Activated naive CD4-positive, alpha-beta T cell treated with anti-CD3 and anti-CD28 coated beads, Interleukin-2, amount 50 U/mL, for 24 hours (primary cell): ENCODE data around the gene MTM1.
A peak's percentile ranks its signal among the peaks of the same experiment; 100 is the strongest.

ENCODE experiments used
- H3K27ac Mint-ChIP-seq: one replicate; pipeline ENCODE4 v1.8.0; 2021; ENCODE audit warnings: mild to moderate bottlenecking, mixed read lengths
- H3K27me3 Mint-ChIP-seq: one replicate; pipeline ENCODE4 v1.8.0; 2021; ENCODE audit warnings: mixed read lengths
- H3K36me3 Mint-ChIP-seq: one replicate; pipeline ENCODE4 v1.8.0; 2021; ENCODE audit warnings: mixed read lengths
- H3K4me1 Mint-ChIP-seq: one replicate; pipeline ENCODE4 v1.8.0; 2021; ENCODE audit warnings: mixed read lengths
- H3K4me3 Mint-ChIP-seq: one replicate; pipeline ENCODE4 v1.8.0; 2021; ENCODE audit warnings: mild to moderate bottlenecking, mixed read lengths
- H3K9me3 Mint-ChIP-seq: one replicate; pipeline ENCODE4 v1.8.0; 2021; ENCODE audit warnings: mixed read lengths

Gene MTM1

DNA sequence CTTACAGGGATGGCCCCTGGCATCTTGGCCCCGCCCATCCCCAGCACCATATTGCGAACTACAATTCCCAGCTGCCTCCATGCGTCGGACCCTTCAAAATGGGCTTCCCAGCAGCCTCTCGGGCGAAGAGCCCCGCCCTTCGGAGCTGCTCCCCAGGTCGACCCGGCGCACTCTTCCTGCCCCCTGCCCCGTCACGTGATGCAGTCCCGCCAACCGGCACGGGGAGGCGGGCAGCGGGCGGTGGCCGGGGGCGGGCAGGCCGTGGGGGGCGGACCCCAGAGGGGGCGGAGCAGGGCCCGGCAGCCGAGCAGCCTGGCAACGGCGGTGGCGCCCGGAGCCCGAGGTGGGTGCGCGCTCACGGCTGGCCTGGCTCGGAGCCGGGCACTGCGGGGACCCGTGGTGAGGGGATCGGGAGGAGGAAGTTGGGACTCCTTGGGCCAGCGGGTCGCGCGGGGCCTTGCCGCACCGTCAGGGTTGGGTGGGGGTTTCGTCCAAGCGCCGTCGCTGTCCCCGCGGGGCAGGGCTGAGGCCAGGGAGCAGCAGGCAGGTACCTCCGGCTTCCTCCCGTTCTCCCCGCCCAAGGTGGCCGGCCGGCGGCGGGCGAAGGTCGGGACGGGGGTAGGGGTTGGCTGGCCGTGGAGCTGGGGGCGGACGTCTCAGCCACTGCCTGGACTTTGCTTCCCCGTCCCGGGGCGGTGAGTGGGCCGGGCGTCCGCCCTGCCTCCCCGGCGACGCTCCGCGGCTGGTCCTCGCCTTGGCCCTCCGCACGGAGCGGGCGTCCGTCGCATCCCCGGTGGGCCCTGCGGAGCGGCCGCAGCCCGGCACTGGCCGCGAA, at the start of gene MTM1:
TSS of gene MTM1 (plus strand) at position 302 of the 835 bp plus-strand sequence. CDS start 23,994 bp downstream, outside the sequence.
- H3K9me3 Mint-ChIP-seq: no peaks in the 10 kb centered on the region
- H3K4me1 Mint-ChIP-seq: peaks cover 41% of the 10 kb centered on the region
- no peaks in the 10 kb centered on the region for H3K36me3 Mint-ChIP-seq
- no peaks in the 10 kb centered on the region for H3K27me3 Mint-ChIP-seq
- H3K27ac Mint-ChIP-seq: peak within 1 kb of the TSS; percentile 70
- H3K4me3 Mint-ChIP-seq: peak within 1 kb of the TSS; percentile 89

GRCh38 chrX:150522494-150522893, 45.9 kb upstream of the MTM1 start:
- no peak overlapping the region for H3K27ac Mint-ChIP-seq
- H3K36me3 Mint-ChIP-seq: no peaks in the 10 kb centered on the region
- H3K27me3 Mint-ChIP-seq: no peaks in the 10 kb centered on the region
- no peaks in the 10 kb centered on the region for H3K4me1 Mint-ChIP-seq
- no peak overlapping the region for H3K4me3 Mint-ChIP-seq
- H3K9me3 Mint-ChIP-seq: no peaks in the 10 kb centered on the region

- no peak overlapping the region for H3K4me3 Mint-ChIP-seq
- no peaks in the 10 kb centered on the region for H3K36me3 Mint-ChIP-seq
- no peaks in the 10 kb centered on the region for H3K4me1 Mint-ChIP-seq
- H3K9me3 Mint-ChIP-seq: no peaks in the 10 kb centered on the region
- H3K27ac Mint-ChIP-seq: no peak overlapping the region
- H3K27me3 Mint-ChIP-seq: no peaks in the 10 kb centered on the region
Measured at GRCh38 chrX:150525061-150525919, 43.1 kb upstream of the MTM1 start.

GRCh38 chrX:150526692-150527091, 41.7 kb upstream of the MTM1 start:
- Mint-ChIP-seq H3K9me3 (no peaks in the 10 kb centered on the region), H3K27ac (no peak overlapping the region), H3K4me1 (no peaks in the 10 kb centered on the region), H3K36me3 (no peaks in the 10 kb centered on the region), H3K4me3 (no peak overlapping the region), H3K27me3 (no peaks in the 10 kb centered on the region)

GRCh38 chrX:150527108-150527507, 41.3 kb upstream of the MTM1 start:
- H3K27me3 Mint-ChIP-seq: no peaks in the 10 kb centered on the region
- no peaks in the 10 kb centered on the region for H3K9me3 Mint-ChIP-seq
- no peak overlapping the region for H3K4me3 Mint-ChIP-seq
- no peak overlapping the region for H3K27ac Mint-ChIP-seq
- no peaks in the 10 kb centered on the region for H3K4me1 Mint-ChIP-seq
- H3K36me3 Mint-ChIP-seq: no peaks in the 10 kb centered on the region

DNA sequence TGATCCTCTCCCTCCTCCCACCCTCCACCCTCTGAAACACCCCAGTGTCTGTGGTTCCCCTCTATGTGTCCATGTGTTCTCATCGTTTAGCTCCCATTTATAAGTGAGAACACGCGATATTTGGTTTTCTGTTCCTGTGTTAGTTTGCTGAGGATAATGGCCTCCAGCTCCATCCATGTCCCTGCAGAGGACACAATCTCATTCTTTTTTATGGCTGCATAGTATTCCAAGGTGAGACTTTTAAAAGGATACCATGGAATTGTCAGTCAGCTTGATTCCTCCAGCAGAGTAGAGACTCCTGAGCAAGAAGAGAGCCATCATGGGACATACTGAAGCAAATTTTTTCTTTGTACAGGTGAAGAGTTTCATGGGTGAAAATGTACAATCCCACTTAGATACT, 38.8 kb upstream of the MTM1 start:
- Mint-ChIP-seq H3K4me3 (no peak overlapping the region), H3K4me1 (no peaks in the 10 kb centered on the region), H3K36me3 (no peaks in the 10 kb centered on the region), H3K27ac (no peak overlapping the region), H3K9me3 (peaks cover 11% of the 10 kb centered on the region), H3K27me3 (no peaks in the 10 kb centered on the region)

GRCh38 chrX:150530821-150531220, 37.6 kb upstream of the MTM1 start:
- no peaks in the 10 kb centered on the region for H3K4me1 Mint-ChIP-seq
- no peak overlapping the region for H3K27ac Mint-ChIP-seq
- no peaks in the 10 kb centered on the region for H3K27me3 Mint-ChIP-seq
- H3K36me3 Mint-ChIP-seq: no peaks in the 10 kb centered on the region
- peaks cover 11% of the 10 kb centered on the region for H3K9me3 Mint-ChIP-seq
- H3K4me3 Mint-ChIP-seq: no peak overlapping the region

DNA sequence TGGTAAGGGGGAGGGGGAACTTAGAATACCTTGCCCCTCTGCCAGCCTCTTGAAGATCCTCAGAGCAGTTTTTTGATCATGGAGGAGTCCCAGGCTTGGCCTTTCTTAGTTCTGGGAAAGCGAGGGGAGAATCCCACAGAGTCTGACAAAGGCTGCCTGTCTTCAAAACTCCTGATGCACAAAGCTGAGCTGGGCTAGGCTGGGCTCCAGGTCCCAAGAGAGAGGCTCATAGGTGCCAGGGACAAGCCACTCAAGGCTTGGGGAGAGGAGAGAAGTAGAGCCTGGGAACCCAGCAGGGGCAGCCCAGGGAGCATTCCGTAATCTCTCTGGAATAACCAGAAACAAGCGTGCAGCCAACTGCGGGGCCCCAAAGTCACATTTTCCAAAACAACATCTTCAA, 37.0 kb upstream of the MTM1 start:
- no peaks in the 10 kb centered on the region for H3K36me3 Mint-ChIP-seq
- H3K9me3 Mint-ChIP-seq: peaks cover 11% of the 10 kb centered on the region
- no peak overlapping the region for H3K4me3 Mint-ChIP-seq
- no peak overlapping the region for H3K27ac Mint-ChIP-seq
- H3K4me1 Mint-ChIP-seq: no peaks in the 10 kb centered on the region
- H3K27me3 Mint-ChIP-seq: no peaks in the 10 kb centered on the region

- Mint-ChIP-seq H3K27me3 (no peaks in the 10 kb centered on the region), H3K4me3 (no peak overlapping the region), H3K9me3 (peaks cover 11% of the 10 kb centered on the region), H3K4me1 (no peaks in the 10 kb centered on the region), H3K36me3 (no peaks in the 10 kb centered on the region), H3K27ac (no peak overlapping the region)
Measured at GRCh38 chrX:150533863-150534262, 34.6 kb upstream of the MTM1 start.

DNA sequence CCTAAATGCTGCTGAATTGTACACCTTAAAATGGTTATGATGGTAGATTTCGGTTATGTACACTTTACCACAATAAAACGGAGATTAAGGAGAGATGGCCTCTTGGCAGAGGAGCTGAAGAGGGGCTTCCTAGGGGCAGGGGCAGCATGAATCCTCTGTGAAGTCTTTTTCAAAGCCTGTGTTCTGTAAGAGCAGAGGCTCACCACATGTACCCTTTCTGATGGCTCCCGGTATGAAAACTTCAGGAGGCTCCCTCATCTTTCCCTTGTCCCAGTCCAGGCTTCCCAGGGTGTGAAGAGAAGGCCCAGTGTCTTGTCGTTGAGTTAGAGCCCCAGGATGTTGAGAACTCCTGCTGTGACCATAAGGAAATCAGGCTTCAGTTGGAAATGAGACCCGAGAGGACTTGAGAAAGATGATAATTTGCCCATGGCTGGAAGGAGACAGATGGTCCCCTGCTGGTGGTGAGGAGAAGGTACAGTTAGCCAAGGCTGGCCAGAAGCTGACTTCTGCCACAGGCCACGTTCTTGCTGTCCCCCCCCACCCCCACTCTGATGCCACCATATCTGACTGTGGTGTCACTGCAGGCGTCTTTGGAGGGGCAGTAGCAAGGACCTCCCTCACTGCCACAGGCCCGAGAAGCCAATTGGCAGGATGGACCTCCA, 31.8 kb upstream of the MTM1 start:
- Mint-ChIP-seq H3K4me3 (no peak overlapping the region), H3K27ac (no peak overlapping the region)

DNA sequence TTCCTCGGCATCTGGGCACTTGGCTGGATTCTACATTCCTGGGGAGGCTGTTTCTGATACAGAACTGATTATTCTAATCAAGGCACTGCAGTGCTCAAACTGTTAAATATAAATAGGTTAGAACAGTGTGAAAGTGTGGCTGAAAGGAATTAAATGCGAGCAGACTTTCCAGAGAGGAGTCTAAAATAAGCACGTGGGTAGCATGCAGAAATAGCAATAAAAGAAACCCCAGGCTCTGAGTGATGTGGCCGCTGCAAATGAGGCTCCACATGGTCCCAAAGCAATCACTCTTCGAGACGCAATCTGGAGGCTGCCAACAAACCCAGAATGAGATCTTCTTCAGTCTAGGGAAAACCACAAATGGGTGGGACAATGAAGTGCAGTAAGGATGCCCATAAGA, 30.6 kb upstream of the MTM1 start:
- Mint-ChIP-seq H3K36me3 (no peaks in the 10 kb centered on the region), H3K27ac (no peak overlapping the region), H3K9me3 (peaks cover 11% of the 10 kb centered on the region), H3K27me3 (no peaks in the 10 kb centered on the region), H3K4me1 (no peaks in the 10 kb centered on the region), H3K4me3 (no peak overlapping the region)

More for the DNA sequence above, 31.8 kb upstream of the MTM1 start:
- H3K9me3 Mint-ChIP-seq: peaks cover 11% of the 10 kb centered on the region
- no peaks in the 10 kb centered on the region for H3K4me1 Mint-ChIP-seq
- H3K36me3 Mint-ChIP-seq: no peaks in the 10 kb centered on the region
- H3K27me3 Mint-ChIP-seq: no peaks in the 10 kb centered on the region

DNA sequence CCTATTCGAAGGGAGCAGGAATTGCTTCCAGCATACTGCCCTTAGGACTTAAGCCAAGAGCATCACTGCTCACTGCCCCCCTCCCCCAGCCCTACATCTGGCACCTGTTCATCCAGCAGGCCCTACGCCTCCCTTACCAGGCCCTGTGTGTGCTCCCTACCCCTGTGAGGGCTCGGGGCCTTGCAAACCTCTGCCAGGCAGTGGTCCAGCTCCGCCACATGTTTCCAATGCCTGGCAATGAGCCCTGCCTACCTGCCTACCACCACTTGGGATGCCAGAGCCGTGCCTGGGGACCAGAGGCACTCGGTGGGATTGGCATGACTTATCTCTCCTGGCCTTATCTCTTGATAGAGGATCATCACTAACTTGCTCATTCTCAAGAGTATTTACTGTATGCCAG, 27.5 kb upstream of the MTM1 start:
- Mint-ChIP-seq H3K4me3 (no peak overlapping the region), H3K9me3 (no peaks in the 10 kb centered on the region), H3K36me3 (no peaks in the 10 kb centered on the region), H3K4me1 (peaks cover 4% of the 10 kb centered on the region), H3K27me3 (no peaks in the 10 kb centered on the region), H3K27ac (no peak overlapping the region)

GRCh38 chrX:150542846-150543229, 25.6 kb upstream of the MTM1 start:
- H3K27ac Mint-ChIP-seq: no peak overlapping the region
- peaks cover 16% of the 10 kb centered on the region for H3K4me1 Mint-ChIP-seq
- H3K36me3 Mint-ChIP-seq: no peaks in the 10 kb centered on the region
- no peaks in the 10 kb centered on the region for H3K9me3 Mint-ChIP-seq
- no peak overlapping the region for H3K4me3 Mint-ChIP-seq
- no peaks in the 10 kb centered on the region for H3K27me3 Mint-ChIP-seq

- Mint-ChIP-seq H3K4me1 (peaks cover 22% of the 10 kb centered on the region), H3K9me3 (no peaks in the 10 kb centered on the region)
Measured at GRCh38 chrX:150543230-150544155, 24.9 kb upstream of the MTM1 start.

More at GRCh38 chrX:150543230-150544155, 24.9 kb upstream of the MTM1 start:
- Mint-ChIP-seq H3K27ac (peak overlapping the region; percentile 62), H3K27me3 (no peaks in the 10 kb centered on the region), H3K36me3 (no peaks in the 10 kb centered on the region), H3K4me3 (no peak overlapping the region)
